Prostate gland (tissue), 2 donors: ENCODE results near the gene VAC14. TPM values are rescaled to one million over a fixed set of nuclear protein-coding genes. Genes with fewer than 3 reads are reported as not detected.

ENCODE experiments used
- DNase-seq: peaks from one replicate; pipeline ENCODE4 v3.0.0-alpha.2; 2019; ENCODE audit warnings: low spot score
- H3K27ac ChIP-seq, 2 donors: fragments of 200-600 bp; sonication (generic); 2 replicates each; pipeline ENCODE4 v1.5.1; 2017 to 2019
- H3K27me3 ChIP-seq: fragments of 200-600 bp; sonication (generic); replicated peaks from 2 replicates; pipeline ENCODE4 v1.5.1; 2019; ENCODE audit not compliant: insufficient read depth
- H3K36me3 ChIP-seq, 2 donors: fragments of 200-600 bp; sonication (generic); 1 replicate in 1 of 2; 2 replicates in 1 of 2; pipeline versions ENCODE4 v1.5.1 to v1.8.1; 2017 to 2019
- H3K4me1 ChIP-seq: fragments of 200-600 bp; sonication (generic); replicated peaks from 2 replicates; pipeline ENCODE4 v1.5.1; 2019
- H3K4me3 ChIP-seq, 2 donors: fragments of 200-600 bp; sonication (generic); 2 replicates each; pipeline ENCODE4 v1.5.1; 2017 to 2019
- H3K9me3 ChIP-seq: fragments of 200-600 bp; sonication (generic); 2 replicates; pipeline ENCODE4 v1.5.1; 2017
- POLR2A ChIP-seq: fragments of 450-650 bp; IDR thresholded peaks from one replicate; pipeline ENCODE4 v1.6.1; 2016; ENCODE audit warnings: antibody characterized with exemption, mild to moderate bottlenecking
- POLR2AphosphoS5 ChIP-seq: sonication (generic); formaldehyde crosslinking; IDR thresholded peaks from one replicate; pipeline ENCODE4 v1.6.1; 2017; ENCODE audit warnings: antibody characterized with exemption
- WGBS: methylation state at CpG from one replicate; pipeline ENCODE4 v1.1.5; 2018; 5-methylcytosine and 5-hydroxymethylcytosine counted together
- intact Hi-C: fragments of 100-400 bp; cut with DNase I; formaldehyde crosslinking; loops from one replicate; pipeline ENCODE4 v1.14.2; 2022
- total RNA-seq, 2 donors: library from RNA; depleted of rRNA; stranded (reverse); fragments of >200 nt; gene quantifications; one replicate each; pipeline ENCODE4 v1.1.0, GENCODE V29; 2016
- TF ChIP-seq, protein P1 (sequence below), 4 experiments: fragments of 200-600 bp in 2 of 4; fragments of 450-650 bp in 2 of 4; sonication (generic) in 2 of 4; IDR thresholded peaks; 1 replicate in 3 of 4; 2 replicates in 1 of 4; pipeline ENCODE4 v1.5.1; 2016 to 2019; ENCODE audit warnings: antibody characterized with exemption in 4 of 4, mild to moderate bottlenecking in 2 of 4, moderate library complexity in 2 of 4

Gene VAC14
- total RNA-seq, 2 donors from 2014 or later, result 30.3 to 66.8 TPM

DNA sequence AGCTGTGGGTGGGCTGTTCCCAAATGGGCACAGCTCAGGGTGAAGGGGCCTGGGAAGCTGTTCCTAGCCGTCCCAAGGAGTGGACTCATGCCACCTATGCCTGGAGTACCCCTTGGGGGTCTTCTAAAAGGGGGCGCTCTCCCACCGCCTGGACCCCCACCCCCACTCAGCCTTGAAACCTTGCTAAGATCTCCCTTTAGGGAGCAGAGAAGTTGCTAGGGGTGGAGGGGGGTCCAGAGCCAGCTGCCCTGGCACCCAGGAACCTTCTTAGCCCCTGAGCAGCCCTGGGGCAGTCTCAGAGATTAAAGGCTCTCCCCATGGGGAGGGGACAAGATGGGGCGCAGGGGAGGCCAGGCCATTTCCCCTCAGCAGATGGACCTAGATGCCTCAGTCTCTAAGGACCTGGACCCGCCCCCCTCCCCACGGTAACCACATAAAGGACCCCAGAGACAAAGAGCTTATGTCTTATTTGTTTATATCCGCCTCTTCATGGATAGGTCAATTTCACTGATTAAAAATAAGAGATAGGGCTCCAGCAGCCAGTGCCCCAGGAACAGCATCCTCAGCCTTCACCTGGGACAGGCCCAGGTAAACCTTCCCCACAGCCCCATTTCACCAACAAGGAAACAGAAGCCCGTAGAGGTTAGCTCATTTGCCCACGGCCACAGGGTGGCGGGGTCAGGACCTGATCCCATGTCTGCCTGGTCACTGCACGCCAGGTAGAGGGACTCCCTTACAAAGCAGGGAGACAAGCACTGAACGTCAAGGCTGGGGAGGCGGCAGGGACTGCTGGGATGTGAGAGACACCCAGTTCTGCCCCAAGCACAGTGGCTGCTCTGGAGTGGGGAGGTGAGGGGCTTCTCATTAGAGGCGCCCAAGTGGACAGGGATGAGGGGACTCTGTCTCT, 118.5 kb downstream of the VAC14 start:
- Histone ChIP-seq H3K4me3 (peak overlapping the region in 1 of 2 donors; percentile 12), H3K4me1 (peaks cover 44% of the 10 kb centered on the region), H3K36me3 (peaks cover 8 to 9% of the 10 kb centered on the region in 2 donors), H3K27ac (peak overlapping the region; percentile 80 to 92), H3K27me3 (no peaks in the 10 kb centered on the region), H3K9me3 (no peaks in the 10 kb centered on the region)
- intact Hi-C loops, result no loop called here
- WGBS, result 36% methylated on average over 11 of the region's 14 CpGs
- TF ChIP-seq POLR2AphosphoS5, result no peak
- TF ChIP-seq POLR2A, result no peak
- TF ChIP-seq, protein P1, sequence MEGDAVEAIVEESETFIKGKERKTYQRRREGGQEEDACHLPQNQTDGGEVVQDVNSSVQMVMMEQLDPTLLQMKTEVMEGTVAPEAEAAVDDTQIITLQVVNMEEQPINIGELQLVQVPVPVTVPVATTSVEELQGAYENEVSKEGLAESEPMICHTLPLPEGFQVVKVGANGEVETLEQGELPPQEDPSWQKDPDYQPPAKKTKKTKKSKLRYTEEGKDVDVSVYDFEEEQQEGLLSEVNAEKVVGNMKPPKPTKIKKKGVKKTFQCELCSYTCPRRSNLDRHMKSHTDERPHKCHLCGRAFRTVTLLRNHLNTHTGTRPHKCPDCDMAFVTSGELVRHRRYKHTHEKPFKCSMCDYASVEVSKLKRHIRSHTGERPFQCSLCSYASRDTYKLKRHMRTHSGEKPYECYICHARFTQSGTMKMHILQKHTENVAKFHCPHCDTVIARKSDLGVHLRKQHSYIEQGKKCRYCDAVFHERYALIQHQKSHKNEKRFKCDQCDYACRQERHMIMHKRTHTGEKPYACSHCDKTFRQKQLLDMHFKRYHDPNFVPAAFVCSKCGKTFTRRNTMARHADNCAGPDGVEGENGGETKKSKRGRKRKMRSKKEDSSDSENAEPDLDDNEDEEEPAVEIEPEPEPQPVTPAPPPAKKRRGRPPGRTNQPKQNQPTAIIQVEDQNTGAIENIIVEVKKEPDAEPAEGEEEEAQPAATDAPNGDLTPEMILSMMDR (IDR thresholded peaks at IDR 0.05), result no peak
- no peak for DNase-seq

DNA sequence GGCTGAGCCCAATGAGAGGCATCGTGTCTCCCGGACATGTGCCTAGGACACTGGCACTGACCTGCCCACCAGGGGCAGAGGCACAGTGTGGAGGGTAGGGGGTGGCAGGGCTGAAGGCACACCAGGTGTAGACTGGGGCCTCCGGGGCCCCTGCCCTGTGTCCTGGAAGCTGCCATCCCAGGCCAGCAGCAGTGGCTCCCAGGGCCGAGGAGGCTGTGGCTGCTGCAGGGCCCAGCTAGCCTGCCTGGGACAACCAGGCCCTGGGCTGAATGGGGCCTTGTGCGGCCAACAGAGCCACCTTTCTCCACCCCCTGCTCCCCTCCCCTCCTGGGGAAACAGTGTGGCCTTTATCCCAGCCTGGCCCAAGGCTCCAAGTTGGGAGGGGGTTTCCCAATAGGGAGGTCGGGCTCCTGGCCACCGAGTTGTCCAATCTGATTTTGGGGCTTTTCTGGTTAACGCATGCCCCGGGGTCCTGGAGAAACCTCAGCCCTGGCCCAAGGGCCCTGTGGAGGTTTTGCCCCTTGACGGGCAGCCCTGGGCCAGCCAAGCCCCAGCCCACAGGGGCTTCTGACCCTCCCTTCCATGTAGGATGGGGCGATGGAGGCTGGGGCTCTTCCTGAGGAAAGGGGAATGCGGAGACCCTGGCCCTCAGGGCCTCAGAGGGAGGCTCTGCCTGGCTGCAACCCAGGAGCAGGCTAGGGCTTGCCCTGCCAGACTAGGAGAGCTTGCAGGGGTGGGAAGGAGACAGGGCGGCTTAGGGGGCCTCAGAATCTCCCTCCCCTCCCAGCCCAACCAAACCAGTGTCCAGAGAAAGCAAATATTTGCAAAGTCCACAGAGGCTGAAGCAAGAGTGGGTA, 119.3 kb downstream of the VAC14 start:
- TF ChIP-seq POLR2AphosphoS5, result no peak
- TF ChIP-seq, protein P1 (IDR thresholded peaks at IDR 0.05), result no peak
- no peak for TF ChIP-seq POLR2A
- H3K27me3 ChIP-seq, result no peaks in the 10 kb centered on the region
- WGBS, result 24% methylated on average over 13 of the region's 13 CpGs
- H3K27ac ChIP-seq, result peak overlapping the region; percentile 80 to 92
- intact Hi-C loops, result loop anchor here (2.0 kb wide), 2 partner anchors 57 to 89 kb away; no protein-coding TSS in a partner anchor
- peaks cover 38% of the 10 kb centered on the region for H3K4me1 ChIP-seq
- no peaks in the 10 kb centered on the region for H3K9me3 ChIP-seq
- DNase-seq, result no peak
- peaks cover 9 to 13% of the 10 kb centered on the region in 2 donors for H3K36me3 ChIP-seq
- H3K4me3 ChIP-seq, result peak overlapping the region in 1 of 2 donors; percentile 12

DNA sequence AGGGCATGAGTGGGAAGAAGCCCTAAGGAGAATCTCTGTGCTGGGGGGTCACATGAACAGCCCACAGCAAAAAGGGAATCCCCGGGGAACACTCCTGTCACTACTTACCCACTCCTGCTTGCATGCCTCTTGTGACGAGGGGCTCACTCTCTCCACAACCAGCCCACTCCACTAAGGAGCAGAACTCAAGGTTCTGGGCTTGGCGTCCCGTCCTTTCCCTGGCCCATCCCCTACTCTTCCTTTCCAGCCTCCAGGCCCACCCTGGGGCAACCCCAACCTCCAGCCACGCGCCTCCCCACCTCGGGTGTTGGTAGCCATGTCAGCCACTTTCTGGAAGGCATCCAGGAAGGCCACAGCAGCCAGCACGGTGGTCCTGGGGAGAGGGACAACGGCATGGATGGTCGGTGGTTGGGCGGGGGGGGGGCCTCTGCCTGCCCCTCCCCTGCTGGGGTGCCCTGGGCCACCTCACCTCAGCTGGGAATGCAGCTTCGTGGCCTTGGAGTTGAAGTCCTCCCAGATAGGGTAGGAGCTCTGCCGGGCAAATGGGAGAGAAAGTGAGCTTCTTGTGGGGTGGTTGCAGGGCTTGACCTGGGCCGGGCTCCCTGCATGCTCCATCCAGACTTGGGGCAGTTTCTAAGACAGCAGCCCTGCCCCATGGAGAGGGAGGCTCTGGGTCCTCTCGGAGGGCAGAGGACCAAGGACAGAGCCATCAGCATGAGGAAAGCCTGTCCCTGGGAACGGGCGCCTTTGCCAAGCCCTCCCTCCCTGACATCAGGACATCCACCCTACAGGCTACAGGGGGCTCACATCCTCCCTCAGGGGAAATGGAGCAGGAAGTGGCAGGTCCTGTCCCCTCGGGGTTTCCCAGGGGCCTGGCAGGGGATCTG, 120.2 kb downstream of the VAC14 start:
- TF ChIP-seq POLR2AphosphoS5 (no peak), POLR2A (no peak)
- TF ChIP-seq, protein P1 (IDR thresholded peaks at IDR 0.05), result no peak
- DNase-seq, result no peak
- Histone ChIP-seq H3K4me1 (peaks cover 34% of the 10 kb centered on the region), H3K36me3 (peaks cover 9 to 17% of the 10 kb centered on the region in 2 donors), H3K27ac (peak overlapping the region; percentile 80 to 92), H3K27me3 (no peaks in the 10 kb centered on the region), H3K4me3 (peak overlapping the region in 1 of 2 donors; percentile 12), H3K9me3 (no peaks in the 10 kb centered on the region)
- WGBS, result 46% methylated on average over 18 of the region's 18 CpGs
- intact Hi-C loops, result loop anchor here (2.0 kb wide), 2 partner anchors 58 to 90 kb away; no protein-coding TSS in a partner anchor

DNA sequence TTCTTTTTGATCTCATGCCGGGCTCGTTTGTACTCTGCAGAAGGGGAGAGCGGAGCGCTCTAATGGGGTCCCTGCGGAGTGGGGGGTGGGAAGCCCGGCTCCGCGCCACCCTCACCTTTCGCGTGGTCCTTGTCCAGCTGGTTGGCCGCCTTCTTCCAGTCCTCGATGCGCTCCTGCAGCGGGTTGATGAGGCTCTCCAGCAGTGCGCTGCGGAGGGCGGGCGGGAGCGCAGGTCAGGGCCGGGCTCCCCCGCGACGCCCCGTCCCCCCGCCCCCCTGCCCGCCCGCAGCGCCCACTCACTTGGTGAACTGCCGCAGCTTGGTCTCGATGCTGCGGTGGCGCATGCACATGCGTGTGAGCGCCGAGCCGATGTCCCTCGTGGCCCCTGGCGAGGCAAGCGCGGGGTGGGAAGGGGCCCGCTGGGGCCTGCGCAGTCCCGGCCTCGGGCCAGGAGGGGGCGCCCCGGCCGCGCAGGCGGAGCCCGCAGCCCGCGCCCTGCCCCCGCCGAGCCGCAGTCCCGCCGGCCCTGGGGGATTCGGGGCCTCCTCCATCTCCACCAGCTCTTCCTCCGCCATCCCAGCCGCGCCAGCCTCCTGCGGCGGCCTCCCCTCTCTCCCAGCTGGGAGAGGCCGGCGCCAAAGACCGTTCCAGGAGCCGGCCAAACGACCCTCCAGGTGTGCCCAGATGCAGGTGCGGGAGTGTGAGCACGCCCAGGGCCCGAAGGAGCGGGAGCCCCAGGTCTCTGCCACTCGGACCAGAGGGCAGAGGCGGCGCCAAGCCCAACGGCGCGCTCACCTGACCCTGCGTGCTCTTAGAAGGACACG, 121.1 kb downstream of the VAC14 start:
- Histone ChIP-seq H3K27ac (peak overlapping the region; percentile 80 to 92), H3K9me3 (no peaks in the 10 kb centered on the region)

More for the DNA sequence above, 121.1 kb downstream of the VAC14 start:
- DNase-seq, result no peak
- 48% methylated on average over 75 of the region's 80 CpGs for WGBS
- Histone ChIP-seq H3K4me1 (peaks cover 34% of the 10 kb centered on the region), H3K27me3 (no peaks in the 10 kb centered on the region), H3K4me3 (no peak overlapping the region), H3K36me3 (peaks cover 9 to 17% of the 10 kb centered on the region in 2 donors)
- intact Hi-C loops, result loop anchor here (2.0 to 5.0 kb wide), 3 partner anchors 59 to 91 kb away; no protein-coding TSS in a partner anchor
- TF ChIP-seq POLR2A, result no peak
- TF ChIP-seq, protein P1 (IDR thresholded peaks at IDR 0.05), result peak; percentile 55 to 76 (median 57)
